Tibial artery (tissue), 4 donors: Measurements from ENCODE around the gene IGF2R.
A peak's percentile ranks its signal among the peaks of the same experiment; 100 is the strongest.

ENCODE experiments used
- DNase-seq, 2 donors: peaks; one replicate each; pipeline ENCODE4 v3.0.0-alpha.2; 2019
- H3K27ac ChIP-seq, 2 donors: fragments of 200-600 bp; sonication (generic) in 1 of 2; 1 replicate in 1 of 2; 2 replicates in 1 of 2; pipeline ENCODE4 v1.5.1; 2018 to 2019; ENCODE audit warnings: mild to moderate bottlenecking in 1 of 2
- H3K27me3 ChIP-seq, 2 donors: fragments of 200-600 bp; sonication (generic) in 1 of 2; one replicate each; pipeline versions ENCODE4 v1.5.1 to v1.6.0; 2016 to 2019
- H3K36me3 ChIP-seq, 3 donors: fragments of 200-600 bp; sonication (generic) in 2 of 3; one replicate each; pipeline ENCODE4 v1.5.1; 2016 to 2019; ENCODE audit warnings: mild to moderate bottlenecking in 2 of 3
- H3K4me1 ChIP-seq, 4 donors: fragments of 200-600 bp; sonication (generic) in 2 of 4; 1 replicate in 3 of 4; 2 replicates in 1 of 4; pipeline ENCODE4 v1.5.1; 2016 to 2019
- H3K4me3 ChIP-seq, 2 donors: fragments of 200-600 bp; sonication (generic) in 1 of 2; 1 replicate in 1 of 2; 2 replicates in 1 of 2; pipeline ENCODE4 v1.5.1; 2018 to 2019; ENCODE audit warnings: mild to moderate bottlenecking in 2 of 2
- H3K9me3 ChIP-seq, 3 donors: fragments of 200-600 bp; sonication (generic) in 1 of 3; one replicate each; pipeline ENCODE4 v1.5.1; 2016 to 2019
- CTCF ChIP-seq, 2 experiments: fragments of 200-600 bp in 1 of 2; fragments of 450-650 bp in 1 of 2; IDR thresholded peaks; one replicate each; pipeline ENCODE4 v1.5.1; 2017 to 2019; ENCODE audit warnings: antibody characterized with exemption in 2 of 2, mild to moderate bottlenecking in 1 of 2, moderate library complexity in 1 of 2
- intact Hi-C: fragments of 100-400 bp; cut with DNase I; formaldehyde crosslinking; loops from one replicate; pipeline ENCODE4 v1.15.0; 2023; ENCODE audit warnings: low total_unique reads

Gene IGF2R

GRCh38 chr6:160041608-160042007 is 72.7 kb downstream of the IGF2R start:
- peak overlapping the region; percentile 60 to 61 for H3K27ac ChIP-seq
- no peak for DNase-seq

DNA sequence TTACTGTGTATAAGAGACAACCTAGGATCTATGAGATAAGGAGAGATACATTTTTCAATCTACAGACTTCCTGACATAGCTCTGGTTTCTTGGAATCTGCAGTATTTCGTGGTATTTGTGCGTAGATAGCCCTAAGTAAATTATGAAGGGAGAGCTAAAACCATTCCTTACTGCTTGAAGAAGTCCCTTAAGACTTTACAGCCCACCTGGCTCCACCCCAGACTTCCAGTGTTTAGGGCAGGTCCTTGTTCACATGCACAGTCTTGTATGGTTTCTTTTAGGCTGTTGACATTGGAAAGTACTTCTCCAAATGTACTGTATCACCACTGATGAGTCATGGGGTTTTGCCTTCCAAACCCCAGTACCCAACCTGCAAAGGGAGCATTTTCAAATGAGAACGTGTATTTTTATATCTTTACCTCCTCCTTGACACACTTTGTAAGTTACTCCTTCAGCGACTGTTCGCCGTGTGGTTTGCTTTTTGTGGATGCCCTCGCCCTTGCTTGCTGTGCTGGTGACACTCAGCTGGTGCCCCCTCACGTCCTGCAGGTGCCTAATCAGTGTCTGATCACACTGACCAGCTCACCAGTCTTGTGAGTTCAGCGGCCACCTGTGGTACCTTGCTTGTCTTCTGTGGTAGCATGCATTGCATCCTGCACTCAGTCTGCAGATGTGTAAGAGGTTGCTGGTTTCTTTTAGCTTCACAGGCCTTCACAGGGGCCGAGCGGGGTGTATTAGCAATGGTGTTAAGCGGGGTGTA is 73.3 kb downstream of the IGF2R start:
- Histone ChIP-seq H3K9me3 (no peaks in the 10 kb centered on the region), H3K4me1 (peaks cover 0 to 34% (median 30%) of the 10 kb centered on the region in 4 donors), H3K36me3 (peaks cover 24 to 48% (median 25%) of the 10 kb centered on the region in 3 donors), H3K4me3 (peak overlapping the region; percentile 19 to 31), H3K27me3 (no peaks in the 10 kb centered on the region), H3K27ac (peak overlapping the region; percentile 60 to 61)
- TF ChIP-seq CTCF (IDR thresholded peaks at IDR 0.05): no peak
- intact Hi-C loops: loop anchor here (5.0 kb wide), 1 partner anchor 70 kb away; no protein-coding TSS in a partner anchor
- DNase-seq: no peak

More at GRCh38 chr6:160041608-160042007, 72.7 kb downstream of the IGF2R start:
- Histone ChIP-seq H3K27me3 (no peaks in the 10 kb centered on the region), H3K36me3 (peaks cover 19 to 42% (median 19%) of the 10 kb centered on the region in 3 donors), H3K9me3 (no peaks in the 10 kb centered on the region), H3K4me3 (no peak overlapping the region), H3K4me1 (peaks cover 0 to 39% (median 30%) of the 10 kb centered on the region in 4 donors)
- intact Hi-C loops: loop anchor here (5.0 kb wide), 1 partner anchor 69 kb away; no protein-coding TSS in a partner anchor
- no peak for TF ChIP-seq CTCF (IDR thresholded peaks at IDR 0.05)

- no peak for TF ChIP-seq CTCF (IDR thresholded peaks at IDR 0.05)
- Histone ChIP-seq H3K36me3 (peaks cover 31 to 54% (median 31%) of the 10 kb centered on the region in 3 donors), H3K27ac (peak overlapping the region; percentile 60 to 61), H3K4me1 (peaks cover 0 to 33% (median 30%) of the 10 kb centered on the region in 4 donors), H3K4me3 (peak overlapping the region; percentile 19 to 31), H3K9me3 (no peaks in the 10 kb centered on the region), H3K27me3 (no peaks in the 10 kb centered on the region)
- no peak for DNase-seq
- intact Hi-C loops: loop anchor here (5.0 kb wide), 1 partner anchor 71 kb away; no protein-coding TSS in a partner anchor
Observed at GRCh38 chr6:160042788-160043301, 74.0 kb downstream of the IGF2R start.

DNA sequence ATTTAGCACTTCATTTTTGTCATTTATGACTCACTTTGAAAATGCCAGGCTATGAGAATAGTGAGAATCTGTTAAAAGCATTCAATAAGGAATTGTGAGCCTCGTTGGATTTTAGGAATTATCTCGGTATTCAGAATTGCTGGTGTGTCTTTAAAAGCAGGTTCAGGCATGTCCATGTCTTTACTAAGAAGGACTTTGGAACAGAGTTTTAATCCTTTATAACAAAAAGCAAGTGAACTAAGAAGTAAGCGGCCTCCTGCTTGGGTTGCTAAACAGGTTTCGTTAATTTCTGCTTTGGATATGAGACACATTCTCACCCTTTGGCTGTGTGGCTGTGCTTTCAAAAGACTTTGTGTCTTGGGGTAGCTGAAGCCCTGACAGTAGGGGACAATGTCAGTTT is 74.9 kb downstream of the IGF2R start:
- no peak for DNase-seq
- TF ChIP-seq CTCF (IDR thresholded peaks at IDR 0.05): no peak
- H3K36me3 ChIP-seq: peaks cover 40 to 64% (median 41%) of the 10 kb centered on the region in 3 donors
- peaks cover 0 to 33% (median 30%) of the 10 kb centered on the region in 4 donors for H3K4me1 ChIP-seq
- H3K27ac ChIP-seq: peak overlapping the region; percentile 51 to 60
- H3K9me3 ChIP-seq: no peaks in the 10 kb centered on the region
- no peaks in the 10 kb centered on the region for H3K27me3 ChIP-seq
- H3K4me3 ChIP-seq: no peak overlapping the region
- intact Hi-C loops: loop anchor here (5.0 kb wide), 1 partner anchor 71 kb away; no protein-coding TSS in a partner anchor

GRCh38 chr6:160044687-160045086 is 75.8 kb downstream of the IGF2R start:
- no peak overlapping the region for H3K4me3 ChIP-seq
- H3K4me1 ChIP-seq: peaks cover 0 to 33% (median 30%) of the 10 kb centered on the region in 4 donors
- intact Hi-C loops: loop anchor here (5.0 kb wide), 1 partner anchor 72 kb away; no protein-coding TSS in a partner anchor
- no peak for DNase-seq
- H3K36me3 ChIP-seq: peaks cover 49 to 73% (median 50%) of the 10 kb centered on the region in 3 donors
- H3K27ac ChIP-seq: peak overlapping the region; percentile 8 to 60
- no peaks in the 10 kb centered on the region for H3K27me3 ChIP-seq
- TF ChIP-seq CTCF (IDR thresholded peaks at IDR 0.05): no peak
- no peaks in the 10 kb centered on the region for H3K9me3 ChIP-seq
